ENCODE data around the gene CDC5L. TPM values are rescaled to one million over a fixed set of nuclear protein-coding genes. Genes with fewer than 3 reads are reported as not detected.
A peak's percentile ranks its signal among the peaks of the same experiment; 100 is the strongest.

The CDC5L gene
- polyA plus RNA-seq, 1 donor: 24.1 TPM

DNA sequence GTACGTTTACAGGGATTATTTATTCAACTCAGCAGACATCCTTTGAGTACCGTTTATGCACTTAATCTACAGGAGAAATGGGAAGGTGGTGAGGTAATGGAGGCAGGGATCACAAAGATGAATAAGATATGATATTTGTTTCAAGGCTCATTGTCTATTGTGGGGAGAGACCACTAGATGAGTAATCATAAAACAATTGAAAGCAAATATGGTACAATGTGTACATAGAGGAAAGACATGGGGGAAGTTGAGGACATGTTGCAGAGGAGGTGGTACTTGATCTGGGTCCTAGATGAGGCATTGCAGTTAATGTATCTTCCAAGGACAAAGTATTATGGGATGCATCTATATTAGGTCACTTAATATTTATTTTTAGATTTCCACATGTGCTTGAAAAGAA, 13.7 kb upstream of the CDC5L start:
- DNase-seq (ENCODE audit: low read depth): no peak

DNA sequence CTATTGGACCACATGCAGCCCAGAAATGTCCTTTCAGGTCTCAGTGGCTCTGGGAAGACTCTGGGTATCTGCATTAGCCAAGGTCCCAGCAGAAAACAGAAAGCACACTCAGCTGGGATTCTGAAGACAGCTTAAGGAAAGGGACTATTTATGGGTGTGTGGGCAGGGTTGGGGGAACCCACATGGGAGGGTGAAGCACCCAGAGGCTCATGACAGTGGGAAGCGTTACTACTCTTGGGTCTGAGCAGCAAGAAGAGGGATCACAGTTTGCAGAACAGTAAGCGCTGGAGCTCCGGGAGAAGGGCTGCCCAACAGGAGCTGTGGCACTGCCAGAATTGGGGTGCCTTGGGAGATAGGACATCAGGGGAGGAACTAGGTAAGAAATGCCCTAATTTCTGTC, 12.4 kb upstream of the CDC5L start:
- DNase-seq (ENCODE audit: low read depth): no peak

DNA sequence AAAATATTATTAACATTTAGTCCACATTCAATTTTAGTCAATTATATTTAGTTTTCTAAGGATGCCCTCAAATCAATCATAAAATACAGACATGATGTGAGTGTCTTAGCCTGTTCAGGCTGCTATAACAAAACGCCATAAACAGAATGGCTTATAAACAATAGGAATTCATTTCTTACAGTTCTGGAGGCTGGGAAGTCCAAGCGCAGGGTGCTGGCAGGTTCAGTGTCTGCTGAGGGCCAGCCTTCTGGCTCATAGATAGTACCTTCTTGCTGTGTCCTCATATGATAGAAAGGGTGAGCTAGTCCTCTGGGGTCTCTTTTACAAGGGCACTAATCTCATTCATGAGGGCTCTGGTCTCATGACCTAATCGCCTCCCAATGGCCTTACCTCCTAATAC, 10.0 kb upstream of the CDC5L start:
- no peak for DNase-seq (ENCODE audit: low read depth)

DNA sequence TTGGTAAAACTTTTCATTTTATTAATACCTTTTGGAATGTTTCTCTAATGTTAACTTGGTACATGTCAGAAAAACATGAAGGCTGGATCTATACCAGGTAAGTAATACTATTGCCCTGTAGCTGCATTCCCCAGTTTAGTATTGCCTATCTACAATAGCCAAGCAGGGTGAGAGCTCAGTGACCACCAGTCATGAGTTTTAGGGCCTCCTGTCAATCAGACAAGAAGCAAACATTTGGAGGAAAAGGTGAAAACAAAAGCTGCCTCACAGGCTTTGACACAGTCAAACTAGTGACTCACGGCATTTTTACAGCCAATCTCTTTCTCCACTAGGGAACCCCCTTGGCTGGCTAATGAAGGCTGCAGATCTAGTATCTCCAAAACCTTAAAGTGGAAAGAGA, 9.5 kb upstream of the CDC5L start:
- no peak for DNase-seq (ENCODE audit: low read depth)

DNA sequence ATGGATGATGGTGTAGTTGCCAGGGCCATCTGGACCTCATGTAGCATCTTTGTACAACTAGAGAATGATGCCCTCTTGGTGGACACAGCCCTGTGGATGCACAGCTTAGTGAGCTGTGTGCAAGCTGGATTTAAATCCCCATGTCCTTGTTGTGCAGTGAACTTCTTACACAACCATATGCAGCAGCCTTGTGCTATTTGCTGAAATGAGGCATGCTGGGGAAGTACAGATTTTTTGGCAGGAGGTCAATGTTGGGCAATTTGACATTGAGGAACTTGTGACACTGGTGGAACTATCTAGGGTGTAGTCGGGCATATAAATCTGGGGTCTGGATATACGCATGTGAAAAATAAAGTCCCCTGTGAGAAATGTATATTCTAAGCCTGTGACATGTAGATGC, 5.8 kb upstream of the CDC5L start:
- no peak for DNase-seq (ENCODE audit: low read depth)

DNA sequence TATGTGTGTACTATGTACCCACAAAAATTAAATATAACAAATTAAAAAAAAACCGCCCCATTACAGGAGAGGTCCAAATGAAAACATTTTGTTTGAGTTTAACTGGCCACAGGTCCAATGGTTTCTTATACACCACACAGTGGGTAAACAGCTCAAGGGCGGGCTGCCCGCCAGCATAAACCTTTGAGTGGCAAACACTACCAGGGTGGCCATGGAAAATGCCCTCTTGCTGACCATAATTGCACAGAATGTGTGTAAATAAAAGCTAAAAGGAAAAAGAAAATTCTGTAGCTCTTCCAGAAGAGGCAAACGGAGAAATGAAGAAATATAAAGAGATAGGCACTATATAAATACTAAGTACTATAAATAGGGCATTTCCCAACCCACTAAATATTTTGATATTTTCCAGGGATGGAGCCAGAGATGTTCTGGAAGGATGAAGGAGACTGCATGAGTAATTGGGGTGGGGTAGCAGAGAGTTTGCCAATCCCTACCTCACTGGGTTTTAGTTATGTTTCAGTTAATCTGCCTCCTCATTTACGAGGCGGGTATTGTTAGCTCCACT, 1.1 kb upstream of the CDC5L start:
- peak; percentile 41 for DNase-seq (ENCODE audit: low read depth)

DNA sequence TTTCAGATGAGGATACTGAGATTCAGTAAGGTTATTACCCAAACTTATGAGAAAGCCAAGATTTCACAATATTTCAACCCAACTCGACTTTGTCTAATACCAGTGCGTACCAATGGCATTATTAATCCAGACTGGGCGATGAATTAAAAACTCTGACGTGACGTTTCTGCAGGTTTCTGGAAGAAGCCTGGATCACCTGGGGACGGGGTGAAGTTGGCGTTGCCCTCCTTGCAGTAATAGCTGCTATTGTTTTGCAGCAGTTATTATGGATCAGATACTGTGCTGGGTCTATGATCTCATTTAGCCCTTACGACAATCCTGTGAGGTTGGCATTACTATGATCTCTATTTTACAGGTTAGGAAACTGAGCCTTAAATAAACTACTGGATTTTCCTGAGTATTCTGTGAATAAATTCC, 569 bp upstream of the CDC5L start:
- DNase-seq (ENCODE audit: low read depth): no peak

DNA sequence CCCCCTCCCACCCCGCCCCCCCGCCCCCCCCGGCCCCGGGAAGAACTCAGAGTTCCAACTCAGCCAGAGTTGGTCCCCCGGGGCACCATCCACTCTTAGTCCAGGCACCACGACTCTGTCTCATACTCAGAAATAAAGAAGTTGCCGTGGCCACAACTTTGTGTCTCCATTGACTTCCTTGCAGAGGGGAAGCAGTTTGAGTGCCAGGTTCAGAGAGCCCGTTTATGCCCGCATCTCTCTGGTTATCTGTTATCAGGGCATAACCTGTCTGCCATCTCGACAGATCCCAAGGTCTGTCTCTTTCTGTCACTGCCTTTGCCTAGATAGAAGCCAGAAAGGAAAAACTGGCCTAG, 605 bp downstream of the CDC5L start:
- no peak for DNase-seq (ENCODE audit: low read depth)

DNA sequence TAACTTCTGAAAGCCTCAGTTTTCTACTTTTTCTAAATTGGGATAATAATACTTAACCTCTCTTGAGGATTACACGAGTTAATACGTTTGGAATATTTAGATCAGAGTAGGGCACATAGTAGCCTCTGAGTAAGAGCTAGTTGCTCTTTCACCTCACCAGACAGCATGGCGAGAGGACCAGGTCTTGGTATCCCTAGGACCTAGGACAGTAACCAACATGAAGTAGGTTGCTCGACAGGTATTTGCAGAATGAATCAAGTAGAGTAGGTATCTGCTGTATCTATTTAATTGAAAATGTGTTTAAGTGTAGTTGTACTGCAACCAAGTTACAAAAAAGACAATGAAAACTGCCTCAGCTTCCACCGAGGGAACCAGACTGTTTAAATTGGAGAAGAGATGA, 1.4 kb downstream of the CDC5L start:
- DNase-seq (ENCODE audit: low read depth): no peak

DNA sequence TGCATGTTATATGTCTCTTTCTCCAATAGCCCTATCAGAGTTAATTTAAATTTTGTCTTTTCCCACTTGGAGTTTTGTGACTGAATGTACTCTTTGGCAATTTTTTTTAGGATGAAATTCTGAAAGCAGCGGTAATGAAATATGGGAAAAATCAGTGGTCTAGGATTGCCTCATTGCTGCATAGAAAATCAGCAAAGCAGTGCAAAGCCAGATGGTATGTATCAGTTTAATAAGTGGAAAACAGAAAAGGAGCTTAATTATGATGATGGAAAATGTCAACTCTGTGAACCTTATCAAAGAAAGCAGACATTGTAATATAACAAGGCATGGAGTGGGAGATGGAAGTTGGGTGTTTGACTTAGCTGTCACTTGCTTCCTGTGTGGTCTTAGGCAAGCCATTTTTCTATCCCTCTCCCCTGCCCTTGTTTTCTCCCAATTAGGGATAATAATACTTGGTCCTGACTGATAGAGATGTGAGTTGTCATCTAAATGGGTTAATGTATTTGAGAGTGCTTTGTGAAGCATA, 2.7 kb downstream of the CDC5L start:
- no peak for DNase-seq (ENCODE audit: low read depth)

DNA sequence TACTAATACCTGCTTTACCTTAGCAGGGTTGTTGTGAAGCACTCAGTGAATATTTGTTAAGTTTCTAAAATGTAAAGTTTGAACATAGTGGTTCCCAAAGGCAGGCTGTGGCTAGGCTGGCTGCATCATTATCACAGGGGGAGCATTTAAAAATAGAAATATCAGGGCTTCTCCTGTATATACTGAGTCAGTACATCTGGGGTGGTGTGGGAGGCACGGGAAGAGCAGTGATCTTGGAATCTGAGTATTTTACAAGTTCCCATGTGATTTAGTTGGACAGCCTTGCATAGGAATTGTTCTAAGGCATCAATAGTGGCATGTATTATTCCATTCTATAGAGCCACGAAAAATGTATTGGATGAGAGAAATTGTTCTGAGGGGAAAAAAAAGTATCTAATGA, 8.0 kb downstream of the CDC5L start:
- no peak for DNase-seq (ENCODE audit: low read depth)

DNA sequence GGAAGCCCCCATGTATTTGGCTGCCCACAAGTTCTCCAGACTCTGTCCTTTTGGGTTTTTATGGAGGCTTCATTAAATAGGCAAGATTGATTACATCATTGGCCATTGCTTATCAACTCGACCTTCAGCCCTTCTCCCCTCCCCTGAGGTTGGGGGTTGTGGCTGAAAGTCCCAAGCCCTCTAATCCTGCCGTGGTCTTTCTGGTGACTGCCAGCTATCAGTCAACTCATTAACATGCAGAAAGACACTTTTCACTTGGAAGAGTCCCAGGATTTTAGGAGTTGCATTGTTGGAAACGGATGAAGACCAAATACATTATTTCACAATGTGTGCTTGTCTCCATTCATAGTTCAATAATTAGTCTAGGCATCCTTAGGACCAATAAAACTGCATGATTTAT, 9.5 kb downstream of the CDC5L start:
- DNase-seq (ENCODE audit: low read depth): no peak

DNA sequence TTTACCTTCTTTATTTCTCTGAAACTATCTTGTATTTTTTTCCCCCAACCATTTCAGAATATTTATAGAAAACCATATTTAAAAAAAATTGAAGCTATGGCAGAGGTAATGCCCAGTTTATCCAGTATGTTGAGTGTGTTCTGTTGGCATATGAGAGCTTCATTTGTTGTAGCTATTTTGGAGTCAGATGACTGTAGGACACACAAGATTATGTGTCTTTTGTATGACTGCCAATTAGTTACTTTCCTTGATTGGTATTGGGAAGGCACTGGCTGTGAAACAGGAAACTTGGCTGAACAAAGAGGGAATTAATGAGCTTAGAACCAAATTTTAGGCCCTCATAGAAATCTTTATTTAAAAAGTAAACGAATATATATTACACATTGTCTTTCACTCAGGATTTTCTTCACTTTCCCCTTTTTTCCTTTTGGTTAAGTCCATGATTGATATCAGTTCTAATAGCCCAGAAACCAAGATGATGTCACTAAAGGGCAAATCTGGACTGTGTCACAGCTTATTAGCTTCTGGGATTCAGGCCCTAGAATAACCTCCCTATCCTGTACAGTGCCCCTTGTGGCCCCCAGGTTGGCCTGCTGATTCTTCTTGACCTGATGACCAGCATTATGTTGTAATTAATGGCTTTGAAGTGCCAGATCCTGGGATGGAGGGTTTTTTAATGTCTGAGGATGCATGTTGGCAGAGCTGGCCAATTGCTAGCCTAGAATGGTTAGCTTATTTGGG, 10.1 kb downstream of the CDC5L start:
- DNase-seq (ENCODE audit: low read depth): no peak

DNA sequence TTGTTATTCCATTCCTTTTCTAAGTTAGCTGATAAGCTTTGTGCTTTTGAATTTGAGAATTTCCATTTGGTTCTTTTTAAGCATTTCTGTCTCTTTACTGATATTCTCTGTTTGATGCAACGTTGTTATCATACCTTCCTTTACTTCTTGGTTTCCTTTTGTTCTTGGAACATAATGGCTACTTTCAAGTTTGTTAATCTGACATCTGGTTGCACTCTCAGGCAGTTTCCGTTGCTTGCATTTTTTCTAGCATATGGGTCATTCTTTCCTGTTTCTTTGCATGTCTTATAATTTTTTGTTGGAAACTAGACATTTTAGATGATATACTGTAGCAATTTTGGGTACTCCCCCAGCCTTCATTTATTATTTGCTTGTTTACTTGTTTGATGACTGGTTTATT, 12.5 kb downstream of the CDC5L start:
- no peak for DNase-seq (ENCODE audit: low read depth)

DNA sequence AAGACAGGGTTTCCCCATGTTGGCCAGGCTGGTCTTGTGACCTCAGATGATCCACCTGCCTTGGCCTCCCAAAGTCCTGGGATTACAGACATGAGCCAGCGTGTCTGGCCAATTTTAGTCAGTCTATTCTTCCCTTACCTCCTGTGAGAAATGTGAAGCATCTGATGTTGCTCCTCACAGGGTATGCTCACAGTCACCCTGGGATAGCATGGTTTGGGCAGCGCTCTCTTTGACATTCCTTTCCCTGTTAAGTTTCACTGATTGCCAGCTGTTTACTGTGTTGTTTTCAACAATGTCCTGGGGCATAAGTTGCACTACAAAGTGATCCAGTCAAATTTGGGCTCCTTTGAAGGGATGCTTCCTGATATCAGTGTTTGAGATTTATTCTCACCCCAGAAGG, 13.1 kb downstream of the CDC5L start:
- DNase-seq (ENCODE audit: low read depth): no peak

DNA sequence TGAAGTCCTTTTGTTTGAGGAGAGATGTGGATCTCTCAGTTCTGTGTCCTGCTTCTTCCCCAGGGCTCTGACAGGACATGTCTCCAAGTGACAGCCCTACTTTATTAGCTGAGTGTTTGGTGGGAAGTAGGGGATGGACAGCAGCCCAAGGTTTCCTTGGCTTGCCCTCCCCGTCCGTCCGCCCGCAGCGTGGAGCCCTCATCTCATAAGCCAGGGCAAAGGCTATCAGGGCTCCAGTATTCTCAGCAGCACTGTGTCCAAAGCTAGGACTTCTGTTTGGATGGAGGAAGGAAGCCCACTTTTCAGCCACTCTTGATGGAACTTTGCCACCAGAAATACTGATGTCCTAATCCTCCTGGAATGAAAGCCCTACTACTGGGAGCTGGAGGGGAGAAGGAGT, 13.6 kb downstream of the CDC5L start:
- DNase-seq (ENCODE audit: low read depth): no peak

DNA sequence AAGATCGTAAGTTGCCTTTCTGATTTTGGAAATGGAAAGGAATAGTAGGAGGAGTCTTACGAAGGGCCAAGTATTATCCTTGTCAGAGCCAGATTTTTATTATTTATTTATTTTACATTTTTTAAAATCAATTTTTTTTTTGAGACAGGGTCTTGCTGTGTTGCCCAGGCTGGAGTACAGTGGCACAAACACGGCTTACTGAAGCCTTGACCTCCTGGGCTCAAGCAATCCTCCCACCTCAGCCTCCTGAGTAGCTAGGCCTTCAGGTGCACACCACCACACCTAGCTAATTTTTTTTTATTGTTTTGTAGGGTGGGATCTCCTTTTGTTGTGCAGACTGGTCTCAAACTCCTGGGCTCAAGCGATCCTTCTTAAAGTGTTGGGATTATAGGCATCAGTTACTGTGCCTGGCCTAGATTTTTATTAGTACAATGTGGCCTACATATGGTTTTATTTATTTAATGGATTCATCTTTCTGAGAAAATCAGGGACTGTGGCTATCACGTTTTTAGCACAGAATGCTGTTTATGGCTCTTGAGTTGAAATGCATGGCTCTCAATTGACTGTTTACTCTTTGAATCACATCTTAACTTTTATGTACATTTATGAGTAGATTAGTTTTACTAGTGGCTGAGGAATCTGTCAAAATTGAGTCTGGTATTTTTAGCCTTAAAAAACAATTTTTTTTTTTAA, 16.7 kb downstream of the CDC5L start:
- DNase-seq (ENCODE audit: low read depth): no peak

DNA sequence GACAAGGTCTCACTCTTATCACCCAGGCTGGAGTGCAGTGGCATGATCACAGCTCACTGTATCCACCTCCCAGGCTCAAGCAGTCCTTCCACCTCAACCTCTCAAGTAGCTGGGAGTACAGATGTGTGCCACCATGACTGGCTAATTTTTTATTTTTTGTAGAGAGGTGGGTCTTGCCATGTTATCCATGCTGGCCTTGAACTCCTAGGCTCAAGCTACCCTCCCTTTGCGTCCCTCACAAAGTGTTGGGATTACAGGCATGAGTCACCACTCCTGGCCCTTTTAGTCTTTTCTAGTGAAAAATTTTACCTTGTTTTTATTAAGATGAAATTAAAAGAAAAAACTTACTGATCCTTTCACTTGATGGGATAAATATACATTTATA, 17.2 kb downstream of the CDC5L start:
- no peak for DNase-seq (ENCODE audit: low read depth)

DNA sequence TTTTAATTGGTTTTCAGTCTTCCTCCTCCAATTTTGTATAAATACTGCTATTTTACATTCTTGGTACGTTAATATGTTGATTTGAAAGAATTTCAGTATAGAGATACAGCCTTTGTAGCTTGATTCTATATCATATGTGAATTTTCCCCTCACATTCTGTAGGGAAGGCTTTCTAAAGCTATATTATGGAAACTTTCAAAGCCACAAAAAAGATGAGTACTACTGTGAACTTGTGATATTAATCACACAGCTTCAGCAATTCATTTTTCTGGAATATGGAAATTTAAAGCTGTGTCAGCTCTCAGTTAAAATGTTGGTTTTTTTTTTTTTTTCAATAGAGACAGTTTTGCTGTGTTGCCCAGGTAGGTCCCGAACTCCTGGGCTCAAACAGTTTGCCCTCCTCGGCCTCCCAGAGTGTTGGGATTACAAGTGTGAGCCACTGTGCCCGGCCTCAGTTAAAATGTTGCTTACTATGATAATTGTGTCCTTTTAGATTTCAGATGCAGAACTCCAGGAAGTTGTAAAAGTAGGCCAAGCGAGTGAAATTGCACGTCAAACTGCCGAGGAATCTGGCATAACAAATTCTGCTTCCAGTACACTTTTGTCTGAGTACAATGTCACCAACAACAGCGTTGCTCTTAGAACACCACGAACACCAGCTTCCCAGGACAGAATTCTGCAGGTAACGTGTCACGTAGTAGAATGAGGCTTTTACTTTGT, 20.6 kb downstream of the CDC5L start:
- no peak for DNase-seq (ENCODE audit: low read depth)

DNA sequence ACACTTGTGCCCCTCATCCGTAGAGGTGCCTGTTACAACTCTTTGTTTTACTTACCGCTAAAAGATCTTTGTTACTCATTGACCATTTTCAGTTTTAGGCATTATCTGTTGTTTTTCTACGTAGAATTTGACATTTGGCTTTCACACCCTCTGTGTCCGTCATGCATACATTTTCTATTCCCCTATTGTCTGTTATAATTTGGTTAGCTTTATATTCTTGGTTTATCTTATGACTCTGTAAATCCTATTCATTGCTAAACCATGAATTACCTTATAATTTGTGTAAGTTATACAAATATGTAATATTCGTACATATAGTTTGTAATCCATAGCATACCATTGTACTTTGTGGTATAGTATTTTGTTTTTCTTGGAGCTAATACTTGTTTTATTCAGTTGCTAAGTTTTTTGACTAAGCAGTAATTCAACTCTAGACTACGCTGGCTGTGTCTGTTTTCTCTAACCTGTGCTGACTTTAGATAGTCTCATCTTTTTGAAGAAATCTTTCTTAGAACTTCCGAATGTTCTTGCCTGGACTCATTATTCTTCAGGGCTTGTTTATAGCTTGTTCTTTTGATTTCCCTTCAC, 21.8 kb downstream of the CDC5L start:
- no peak for DNase-seq (ENCODE audit: low read depth)

DNA sequence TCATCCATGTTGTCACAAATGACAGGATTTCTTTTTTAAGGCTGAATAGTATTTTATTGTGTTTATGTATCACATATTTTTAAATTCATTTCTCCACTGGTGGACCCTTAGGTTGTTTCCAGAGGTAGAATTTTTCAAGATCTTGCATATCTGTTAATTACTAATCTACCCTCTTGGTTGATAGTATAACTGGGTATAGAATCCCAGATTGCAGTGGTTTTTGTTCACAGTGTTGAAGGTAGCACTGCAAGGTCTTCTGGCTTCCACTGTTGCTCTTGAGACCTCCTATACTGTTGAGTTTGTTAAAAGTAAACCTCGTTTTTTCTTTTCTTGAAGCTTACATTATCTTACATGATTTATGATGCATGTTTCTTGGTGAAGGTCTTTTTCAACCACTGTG, 22.9 kb downstream of the CDC5L start:
- no peak for DNase-seq (ENCODE audit: low read depth)

DNA sequence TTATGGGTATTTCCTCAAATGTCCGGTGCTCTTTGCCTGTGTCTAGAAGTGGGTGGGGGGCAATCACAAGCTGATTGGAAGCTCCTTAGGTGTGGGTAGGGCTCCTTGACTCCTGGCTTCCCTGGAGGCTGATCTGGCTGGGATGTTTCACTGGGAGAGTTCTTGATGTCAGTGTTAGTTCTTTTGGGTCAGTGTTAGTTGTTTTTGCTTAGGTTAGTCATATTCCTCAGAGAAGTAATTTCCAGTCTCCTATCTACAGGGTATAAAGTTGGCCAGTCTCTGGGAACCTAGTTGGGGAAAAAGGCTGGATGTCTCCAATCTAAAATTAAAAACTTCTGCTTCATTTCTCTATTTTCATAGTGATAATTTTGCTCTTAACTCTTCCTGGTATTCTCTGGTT, 23.6 kb downstream of the CDC5L start:
- no peak for DNase-seq (ENCODE audit: low read depth)
